Activated naive CD4-positive, alpha-beta T cell treated with anti-CD3 and anti-CD28 coated beads, Interleukin-2, amount 10 ng/mL, durations not matched to agents 7 days and 5 days (primary cell): ENCODE data around the gene IGSF9B.

ENCODE experiments used
- CTCF ChIA-PET: fragments of 350-600 bp; sonication (Branson Sonifier 250); formaldehyde crosslinking; loops from one replicate; lab custom pipeline; 2021; ENCODE audit warnings: antibody characterized with exemption; lab: Charles Lee
- DNase-seq: peaks from one replicate; pipeline ENCODE4 v3.0.0-alpha.2; 2020
- H3K27ac Mint-ChIP-seq: one replicate; pipeline ENCODE4 v1.8.0; 2021; ENCODE audit warnings: mild to moderate bottlenecking, moderate library complexity, mixed read lengths
- H3K27me3 Mint-ChIP-seq: one replicate; pipeline ENCODE4 v1.8.0; 2021; ENCODE audit warnings: mild to moderate bottlenecking, mixed read lengths
- H3K36me3 Mint-ChIP-seq: one replicate; pipeline ENCODE4 v1.8.0; 2021; ENCODE audit warnings: mixed read lengths
- H3K4me1 Mint-ChIP-seq: one replicate; pipeline ENCODE4 v1.8.0; 2021; ENCODE audit warnings: mixed read lengths
- H3K4me3 Mint-ChIP-seq: one replicate; pipeline ENCODE4 v1.8.0; 2021; ENCODE audit warnings: mild to moderate bottlenecking, moderate library complexity, mixed read lengths
- H3K9me3 Mint-ChIP-seq: one replicate; pipeline ENCODE4 v1.8.0; 2021; ENCODE audit warnings: mixed read lengths

The IGSF9B gene

DNA sequence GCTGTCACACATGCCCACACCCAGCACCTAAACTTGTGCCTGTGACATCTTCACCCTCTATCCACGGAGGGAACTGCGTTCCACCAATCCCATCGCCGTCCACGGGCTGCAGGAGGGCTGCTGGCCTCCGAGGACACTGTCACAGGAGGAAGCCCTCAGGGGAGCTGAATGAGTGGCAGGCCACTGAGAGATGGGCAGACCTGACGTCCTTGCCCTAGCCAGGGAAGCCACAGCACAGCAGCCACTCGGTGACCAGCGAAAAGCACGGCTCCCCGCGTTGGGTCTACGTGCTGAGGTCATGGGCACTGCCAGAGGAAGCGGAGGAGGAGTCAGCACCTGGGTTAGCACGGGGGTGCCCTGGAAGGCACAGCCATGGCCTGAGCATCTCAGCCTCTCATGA, 50.5 kb downstream of the IGSF9B start:
- H3K4me3 Mint-ChIP-seq: no peak overlapping the region
- H3K4me1 Mint-ChIP-seq: no peaks in the 10 kb centered on the region
- CTCF ChIA-PET: no interaction called here
- H3K27me3 Mint-ChIP-seq: no peaks in the 10 kb centered on the region
- H3K9me3 Mint-ChIP-seq: no peaks in the 10 kb centered on the region
- H3K36me3 Mint-ChIP-seq: peaks cover 66% of the 10 kb centered on the region
- no peak overlapping the region for H3K27ac Mint-ChIP-seq
- DNase-seq: peak; percentile 10

DNA sequence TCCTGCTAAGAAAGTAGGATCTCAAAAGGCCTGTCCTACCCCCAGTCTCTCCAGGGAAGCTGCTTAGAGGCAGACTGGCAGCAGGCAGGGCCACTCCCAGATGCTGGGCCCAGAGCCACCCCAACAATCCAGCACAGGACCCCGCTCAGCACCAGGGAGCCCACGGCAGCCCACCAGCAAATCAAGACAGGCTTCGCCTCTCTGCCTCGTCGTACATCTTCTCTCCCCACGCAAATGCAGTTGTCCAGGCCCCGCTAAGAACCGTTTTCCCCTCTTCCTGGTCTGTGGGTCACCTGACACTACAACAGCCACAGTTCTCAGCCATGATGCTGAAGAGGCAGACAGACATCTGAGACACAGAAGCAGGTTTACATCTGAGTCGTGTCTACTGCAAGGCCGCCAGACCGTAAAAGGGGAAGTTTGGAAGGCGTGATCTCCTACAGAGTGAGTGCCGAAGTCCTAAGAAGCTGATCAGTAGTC, 51.1 kb downstream of the IGSF9B start:
- Mint-ChIP-seq H3K27ac (no peak overlapping the region), H3K4me3 (no peak overlapping the region), H3K36me3 (peaks cover 61% of the 10 kb centered on the region), H3K4me1 (no peaks in the 10 kb centered on the region), H3K9me3 (no peaks in the 10 kb centered on the region), H3K27me3 (no peaks in the 10 kb centered on the region)
- peak; percentile 17 for DNase-seq
- CTCF ChIA-PET: no interaction called here

DNA sequence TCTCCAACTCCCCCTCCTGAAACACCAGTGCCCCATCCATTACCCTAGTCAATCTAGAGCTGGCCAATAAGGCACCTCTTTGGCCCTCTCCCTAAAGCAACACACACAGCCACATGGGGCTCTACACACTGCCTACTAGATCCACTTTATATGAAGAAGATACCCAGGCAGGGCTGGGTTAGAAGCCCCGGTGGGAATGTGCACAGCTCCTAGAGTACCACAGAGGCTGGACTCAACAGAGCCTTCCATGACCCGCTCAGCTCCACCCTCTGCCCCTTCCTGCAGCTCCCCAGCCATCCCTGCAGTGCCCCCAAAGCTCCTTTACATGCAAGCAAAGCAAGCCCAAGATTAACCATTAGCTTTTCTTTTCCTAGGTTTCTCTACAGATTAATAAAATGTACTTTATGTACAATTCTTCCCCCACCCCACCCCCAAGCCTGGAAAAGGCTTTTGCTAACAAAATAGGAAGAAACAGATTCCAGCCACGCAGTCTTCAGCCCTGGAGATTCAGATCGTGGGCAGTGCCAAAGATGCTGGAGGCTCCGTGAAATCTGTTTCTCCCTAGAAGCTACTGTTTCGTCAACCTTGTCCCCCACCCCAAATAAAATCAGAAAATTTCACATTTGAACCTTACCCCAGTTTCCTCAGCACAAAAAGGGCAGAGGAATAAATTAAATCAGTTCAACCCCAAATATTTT, 51.8 kb downstream of the IGSF9B start:
- Mint-ChIP-seq H3K27me3 (no peaks in the 10 kb centered on the region), H3K36me3 (peaks cover 56% of the 10 kb centered on the region), H3K4me1 (no peaks in the 10 kb centered on the region), H3K9me3 (no peaks in the 10 kb centered on the region), H3K27ac (peak overlapping the region; percentile 69), H3K4me3 (no peak overlapping the region)
- peak; percentile 12 for DNase-seq
- CTCF ChIA-PET: no interaction called here

DNA sequence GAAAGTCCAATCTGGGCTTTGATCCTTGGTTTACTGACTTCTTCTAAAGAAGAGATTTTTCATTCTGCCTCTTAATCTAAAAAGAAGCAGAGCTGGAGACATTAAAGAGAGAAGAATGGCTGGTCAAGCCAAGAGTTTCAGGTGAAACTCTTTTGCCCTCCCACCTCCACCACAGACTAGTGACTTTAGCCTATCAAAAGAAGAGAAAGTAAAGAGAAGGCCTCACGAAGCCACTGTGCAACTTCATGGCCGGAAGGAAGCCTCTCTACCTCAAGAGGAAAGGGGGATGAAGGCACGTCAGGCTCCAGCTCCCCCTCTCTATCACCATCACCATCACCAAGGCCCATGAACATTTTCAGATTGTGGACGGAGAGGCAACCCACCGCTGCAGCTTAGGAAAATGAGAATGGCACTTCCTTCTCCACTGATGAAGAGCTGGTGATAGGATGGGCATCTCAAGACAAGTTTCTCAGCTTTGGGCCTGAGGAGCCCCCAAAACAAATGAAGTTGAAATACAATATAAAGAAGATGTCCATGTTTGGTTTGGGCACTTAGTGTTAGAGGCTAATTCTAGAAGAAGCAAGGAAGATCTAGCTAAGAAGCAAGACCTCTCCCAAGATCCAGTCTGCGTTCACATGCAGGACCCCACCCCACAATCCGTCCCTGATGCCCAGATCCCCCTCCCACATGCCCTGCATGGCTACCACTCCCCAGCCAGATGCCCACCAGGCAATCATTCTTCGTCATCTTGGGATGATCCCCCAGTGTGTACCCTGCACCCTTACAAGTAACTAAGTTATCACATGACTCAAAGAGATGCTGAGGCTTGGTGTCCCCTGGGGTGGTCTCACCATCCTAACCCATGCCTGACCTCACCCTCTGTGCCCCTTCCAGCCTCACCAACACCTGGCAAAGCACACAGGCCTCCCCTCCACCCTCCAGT, 52.6 kb downstream of the IGSF9B start:
- H3K27ac Mint-ChIP-seq: no peak overlapping the region
- H3K27me3 Mint-ChIP-seq: no peaks in the 10 kb centered on the region
- no peaks in the 10 kb centered on the region for H3K4me1 Mint-ChIP-seq
- H3K9me3 Mint-ChIP-seq: no peaks in the 10 kb centered on the region
- peak; percentile 20 for DNase-seq
- CTCF ChIA-PET: interaction anchor here (1.1 kb wide), 1 partner anchor 52 kb away, joined by 4 read pairs; no protein-coding TSS in a partner anchor
- no peak overlapping the region for H3K4me3 Mint-ChIP-seq
- H3K36me3 Mint-ChIP-seq: peaks cover 47% of the 10 kb centered on the region

DNA sequence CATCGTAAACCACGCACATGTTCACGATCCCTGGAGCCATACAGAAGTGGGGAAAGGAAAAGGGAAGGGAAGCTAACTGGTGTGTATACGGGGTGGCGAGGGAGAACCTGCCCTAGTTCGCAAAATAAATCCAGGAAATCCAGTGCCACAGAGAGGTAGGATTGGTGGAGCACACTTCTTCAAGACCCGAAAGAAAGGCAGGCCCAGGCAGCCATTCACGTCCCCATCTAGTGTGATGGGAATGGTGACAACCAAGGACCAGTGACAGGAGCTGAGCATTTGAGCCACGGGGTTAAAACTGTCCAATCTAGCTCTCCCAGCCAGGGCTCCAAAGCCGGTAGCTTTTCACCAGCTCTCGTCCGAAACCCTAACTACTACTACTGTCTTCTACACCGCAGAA, 53.7 kb downstream of the IGSF9B start:
- Mint-ChIP-seq H3K36me3 (peaks cover 41% of the 10 kb centered on the region), H3K4me1 (peaks cover 5% of the 10 kb centered on the region), H3K9me3 (no peaks in the 10 kb centered on the region), H3K27ac (no peak overlapping the region), H3K4me3 (no peak overlapping the region), H3K27me3 (no peaks in the 10 kb centered on the region)
- no peak for DNase-seq
- CTCF ChIA-PET: interaction anchor here (1.1 kb wide), 1 partner anchor 53 kb away, joined by 4 read pairs; no protein-coding TSS in a partner anchor

DNA sequence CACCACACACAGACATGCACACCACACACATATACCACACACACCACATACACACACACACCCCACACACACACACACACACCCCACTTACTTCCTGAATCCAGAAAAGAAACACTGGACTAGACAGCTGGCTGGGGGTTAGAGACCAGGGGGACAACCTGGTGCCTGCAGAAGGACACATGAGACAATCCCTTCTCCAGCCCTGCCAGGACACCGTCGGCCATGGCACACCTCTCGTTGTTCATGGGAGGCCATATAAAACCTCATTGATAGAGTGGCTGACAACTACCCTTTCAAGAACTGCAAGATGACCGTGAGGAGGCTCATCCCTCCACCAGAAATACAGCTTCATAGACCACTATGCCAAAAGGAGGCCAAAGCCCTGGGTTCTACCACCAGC, 54.3 kb downstream of the IGSF9B start:
- H3K4me3 Mint-ChIP-seq: no peak overlapping the region
- DNase-seq: no peak
- H3K9me3 Mint-ChIP-seq: no peaks in the 10 kb centered on the region
- no peaks in the 10 kb centered on the region for H3K27me3 Mint-ChIP-seq
- peaks cover 41% of the 10 kb centered on the region for H3K36me3 Mint-ChIP-seq
- H3K4me1 Mint-ChIP-seq: peaks cover 5% of the 10 kb centered on the region
- H3K27ac Mint-ChIP-seq: no peak overlapping the region
- CTCF ChIA-PET: no interaction called here

DNA sequence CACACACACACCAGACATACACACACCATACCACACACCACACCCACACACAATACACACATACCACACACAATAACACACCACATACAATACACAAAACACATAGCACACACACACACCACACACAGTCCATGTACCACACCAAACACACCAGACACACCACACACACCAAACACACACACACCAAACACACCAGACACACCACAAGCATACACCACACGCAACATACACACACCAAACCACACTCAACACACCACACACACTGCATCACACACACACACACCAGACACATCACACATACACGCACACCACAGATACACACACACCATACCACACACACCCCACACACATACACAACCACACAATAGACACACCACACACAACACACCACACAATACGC, 54.8 kb downstream of the IGSF9B start:
- H3K4me3 Mint-ChIP-seq: no peak overlapping the region
- H3K36me3 Mint-ChIP-seq: peaks cover 41% of the 10 kb centered on the region
- CTCF ChIA-PET: no interaction called here
- no peak overlapping the region for H3K27ac Mint-ChIP-seq
- H3K4me1 Mint-ChIP-seq: peaks cover 5% of the 10 kb centered on the region
- DNase-seq: no peak
- no peaks in the 10 kb centered on the region for H3K9me3 Mint-ChIP-seq
- H3K27me3 Mint-ChIP-seq: no peaks in the 10 kb centered on the region

DNA sequence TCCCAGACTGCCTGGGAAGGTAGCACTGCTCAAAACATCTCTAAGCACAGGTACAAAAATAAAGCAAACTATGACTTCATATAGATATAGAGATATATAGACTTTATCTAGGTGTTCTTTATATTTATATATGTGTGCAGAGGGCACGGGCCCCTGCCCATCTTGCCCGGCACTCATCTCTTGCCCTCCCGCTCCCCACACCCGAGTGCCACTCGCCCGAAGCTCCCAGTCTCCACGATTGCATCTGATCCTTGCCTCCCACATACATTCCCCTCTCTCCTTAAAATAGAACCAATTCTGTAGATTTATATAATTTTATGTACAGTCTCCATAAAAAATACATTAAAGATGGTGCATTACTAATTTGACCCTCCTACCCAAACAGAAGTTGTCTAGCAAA, 55.5 kb downstream of the IGSF9B start:
- no peak overlapping the region for H3K27ac Mint-ChIP-seq
- CTCF ChIA-PET: no interaction called here
- no peaks in the 10 kb centered on the region for H3K9me3 Mint-ChIP-seq
- no peaks in the 10 kb centered on the region for H3K27me3 Mint-ChIP-seq
- peaks cover 5% of the 10 kb centered on the region for H3K4me1 Mint-ChIP-seq
- no peak for DNase-seq
- peaks cover 37% of the 10 kb centered on the region for H3K36me3 Mint-ChIP-seq
- H3K4me3 Mint-ChIP-seq: no peak overlapping the region

DNA sequence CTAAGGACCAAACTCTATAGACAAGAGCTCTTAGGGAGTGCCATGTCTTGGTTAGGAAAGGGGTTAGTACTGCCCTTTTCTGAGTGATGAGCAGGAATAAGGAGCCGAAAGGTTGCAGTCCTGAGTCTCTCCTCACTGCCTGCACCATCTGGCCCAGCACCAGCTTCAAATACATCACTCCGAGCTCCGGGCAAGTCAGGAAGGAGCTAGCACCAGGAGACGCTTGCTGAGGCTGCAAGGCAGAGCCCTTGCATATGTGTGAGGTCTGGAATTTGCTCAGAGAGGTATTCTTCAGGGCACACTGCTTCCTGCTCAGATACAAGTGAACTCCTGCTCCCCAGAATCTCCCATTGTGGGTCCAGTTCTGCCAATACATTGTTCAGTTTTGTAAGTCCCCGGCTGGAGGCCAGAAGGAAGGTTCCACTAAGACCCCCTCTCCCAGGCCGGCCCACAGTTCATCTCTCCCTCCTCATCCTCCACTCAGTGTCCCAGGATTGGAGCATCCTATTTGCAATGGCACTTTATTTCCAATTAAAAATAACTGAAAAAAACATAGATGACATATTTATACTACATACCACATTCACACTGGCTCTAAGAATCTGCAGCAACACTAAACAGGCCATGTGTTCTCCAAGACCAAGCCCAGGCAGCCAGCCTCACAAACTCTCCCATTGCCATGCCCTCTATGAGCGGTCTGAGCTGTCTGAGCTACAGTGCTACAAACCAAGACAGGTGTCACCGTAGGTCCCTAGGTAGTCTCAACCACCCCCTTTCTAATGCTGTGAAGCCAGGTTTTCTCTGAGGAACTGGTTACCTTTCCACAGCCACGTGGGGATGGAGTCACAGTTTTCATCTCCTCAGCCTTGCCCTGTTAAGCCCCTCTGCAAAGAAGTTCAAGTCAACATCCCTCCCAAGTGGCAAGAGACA, 56.3 kb downstream of the IGSF9B start:
- peaks cover 5% of the 10 kb centered on the region for H3K4me1 Mint-ChIP-seq
- H3K4me3 Mint-ChIP-seq: no peak overlapping the region
- no peak overlapping the region for H3K27ac Mint-ChIP-seq
- peaks cover 29% of the 10 kb centered on the region for H3K36me3 Mint-ChIP-seq
- no peak for DNase-seq
- no peaks in the 10 kb centered on the region for H3K27me3 Mint-ChIP-seq
- H3K9me3 Mint-ChIP-seq: no peaks in the 10 kb centered on the region
- CTCF ChIA-PET: no interaction called here

DNA sequence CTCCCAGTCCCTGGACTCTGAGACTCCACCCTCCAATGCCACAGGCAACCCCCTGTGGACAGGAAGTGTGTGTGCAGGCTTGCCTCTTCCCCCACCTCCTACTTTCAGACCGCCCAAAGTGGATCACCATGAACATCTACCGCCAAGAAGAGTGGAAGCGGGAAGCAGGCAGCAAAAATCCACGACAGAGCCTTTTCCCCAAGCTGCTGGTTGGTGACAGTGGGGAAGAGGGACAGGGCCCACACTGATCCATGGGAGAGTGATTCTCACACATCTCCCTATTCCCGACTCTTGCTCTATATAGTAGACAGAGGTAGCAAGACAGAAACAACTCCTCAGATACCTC, 58.0 kb downstream of the IGSF9B start:
- CTCF ChIA-PET: no interaction called here
- Mint-ChIP-seq H3K36me3 (peaks cover 12% of the 10 kb centered on the region), H3K4me1 (peaks cover 5% of the 10 kb centered on the region), H3K4me3 (no peak overlapping the region), H3K27ac (peak overlapping the region; percentile 28), H3K27me3 (no peaks in the 10 kb centered on the region), H3K9me3 (no peaks in the 10 kb centered on the region)
- no peak for DNase-seq

DNA sequence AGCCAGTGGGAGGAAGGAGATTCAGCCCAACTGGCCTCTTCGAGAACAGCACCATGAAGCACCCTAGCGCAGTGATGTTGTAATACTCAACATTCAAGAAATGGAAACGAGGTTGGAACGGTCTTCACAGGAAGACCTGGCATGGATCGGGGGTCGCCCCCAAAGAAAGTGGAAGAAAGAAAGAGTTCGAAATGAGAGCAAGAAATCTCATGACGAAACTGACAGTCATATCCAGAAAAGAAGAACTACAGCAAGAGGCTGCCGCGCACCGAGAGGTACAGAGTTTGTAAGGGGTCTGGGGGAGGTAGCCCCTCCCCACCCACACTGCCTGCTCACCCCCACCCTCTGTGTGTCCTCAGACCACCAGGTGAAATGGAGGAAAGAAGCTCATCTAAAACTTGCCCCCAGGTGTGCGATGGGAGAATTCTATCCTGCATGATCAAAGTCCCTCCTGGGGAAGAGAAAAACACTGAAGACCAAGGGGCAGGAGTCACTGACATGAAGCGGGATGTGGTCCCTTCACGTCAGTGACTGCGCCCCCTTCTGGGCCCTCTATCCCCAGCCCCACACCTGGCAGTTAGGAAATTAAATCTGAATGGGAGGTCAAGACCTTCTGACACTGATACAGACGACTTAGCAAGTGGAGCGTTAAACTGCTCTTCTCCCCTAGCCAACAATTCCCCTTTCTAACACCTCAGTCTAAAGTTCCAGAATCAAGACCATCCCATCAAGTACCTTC, 58.6 kb downstream of the IGSF9B start:
- CTCF ChIA-PET: interaction anchor here (1.1 kb wide), 1 partner anchor 29 kb away, joined by 3 read pairs; no protein-coding TSS in a partner anchor
- Mint-ChIP-seq H3K27me3 (no peaks in the 10 kb centered on the region), H3K4me3 (no peak overlapping the region), H3K4me1 (peaks cover 5% of the 10 kb centered on the region), H3K27ac (peak overlapping the region; percentile 25), H3K9me3 (no peaks in the 10 kb centered on the region), H3K36me3 (peaks cover 12% of the 10 kb centered on the region)
- DNase-seq: no peak

DNA sequence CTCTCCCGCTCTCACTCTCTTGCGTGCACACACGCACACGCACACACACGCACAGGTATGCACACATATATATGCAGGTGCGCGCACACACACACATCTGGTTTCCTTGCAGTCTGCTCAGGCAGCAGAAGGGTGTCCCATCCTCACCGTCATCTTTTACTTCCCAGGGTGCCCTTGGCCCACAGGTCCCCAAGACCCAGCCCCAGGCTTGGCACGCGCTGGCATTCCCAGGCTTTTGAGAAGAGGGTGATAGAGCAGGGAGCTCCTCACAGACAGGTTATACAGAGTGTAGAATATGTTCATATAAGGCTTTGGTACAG, 59.5 kb downstream of the IGSF9B start:
- no peak for DNase-seq
- Mint-ChIP-seq H3K4me3 (no peak overlapping the region), H3K4me1 (peaks cover 5% of the 10 kb centered on the region), H3K27ac (no peak overlapping the region), H3K9me3 (no peaks in the 10 kb centered on the region), H3K36me3 (peaks cover 12% of the 10 kb centered on the region), H3K27me3 (peaks cover 8% of the 10 kb centered on the region)
- CTCF ChIA-PET: interaction anchor here (1.1 kb wide), 1 partner anchor 30 kb away, joined by 3 read pairs; no protein-coding TSS in a partner anchor

DNA sequence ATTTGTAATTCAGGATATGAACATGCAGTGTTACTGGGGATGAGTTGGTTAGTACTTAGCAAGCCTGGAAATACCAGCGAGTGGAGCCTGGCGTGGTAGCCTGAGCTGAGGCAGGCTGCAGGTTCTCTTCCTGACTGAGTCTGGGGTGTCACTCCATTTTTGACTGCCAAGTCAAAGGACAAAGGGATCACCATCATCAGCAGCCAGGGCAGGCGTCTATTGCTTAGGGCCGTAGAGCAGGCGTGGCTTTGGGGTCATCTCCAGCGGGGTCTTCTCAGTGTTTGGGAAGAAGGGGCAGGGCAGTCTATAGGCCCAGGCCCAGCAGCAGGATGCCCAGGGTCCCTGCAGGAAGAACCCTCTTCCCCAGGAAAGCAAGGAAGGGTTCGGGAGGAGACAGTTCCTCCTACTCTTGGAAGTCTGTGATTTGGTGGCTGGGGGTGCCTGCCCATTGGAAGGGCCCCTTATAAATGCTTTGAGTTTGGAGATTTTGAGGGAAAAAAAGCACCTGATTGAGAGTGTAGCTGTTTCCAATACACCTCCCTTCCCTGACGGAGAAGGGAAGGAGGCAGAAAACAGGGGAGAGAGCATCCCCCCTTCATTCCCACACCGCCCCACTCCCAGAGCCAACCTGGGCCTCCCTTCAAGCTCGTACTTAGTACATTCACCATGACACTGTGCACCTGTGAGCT, 60.0 kb downstream of the IGSF9B start:
- H3K27ac Mint-ChIP-seq: no peak overlapping the region
- DNase-seq: no peak
- H3K4me3 Mint-ChIP-seq: no peak overlapping the region
- H3K36me3 Mint-ChIP-seq: peaks cover 12% of the 10 kb centered on the region
- no peaks in the 10 kb centered on the region for H3K9me3 Mint-ChIP-seq
- peaks cover 5% of the 10 kb centered on the region for H3K4me1 Mint-ChIP-seq
- CTCF ChIA-PET: interaction anchor here (1.1 kb wide), 1 partner anchor 30 kb away, joined by 3 read pairs; no protein-coding TSS in a partner anchor
- H3K27me3 Mint-ChIP-seq: peaks cover 13% of the 10 kb centered on the region
